Renal pelvis (tissue), 12 donors: ENCODE data around the gene AGK. TPM values are rescaled to one million over a fixed set of nuclear protein-coding genes. Genes with fewer than 3 reads are reported as not detected.
A peak's percentile ranks its signal among the peaks of the same experiment; 100 is the strongest.

ENCODE experiments used
- DNase-seq: peaks from one replicate; pipeline ENCODE4 v3.0.0-alpha.2; 2013
- long read RNA-seq, 16 experiments: transcript quantifications; one replicate each; lab custom pipeline, GENCODE V29; 2026
- polyA plus RNA-seq, 3 donors: library from polyadenylated mRNA; unstranded; fragments of 120-200 nt; gene quantifications; one replicate each; pipeline ENCODE4 v1.2.1, GENCODE V29; 2013; ENCODE audit not compliant: insufficient read length in 3 of 3

The AGK gene
- 10 to 100 TPM; 33.4 to 42.4 (median 42.3) TPM for polyA plus RNA-seq
- long read RNA-seq, donor 1, partial matches to known transcripts, result 43 of 44 reads
- long read RNA-seq, donor 1, other reads (novel, unspliced or antisense), result 0 of 44 reads
- long read RNA-seq, donor 2, partial matches to known transcripts, result 0 of 1 reads
- long read RNA-seq, donor 2, other reads (novel, unspliced or antisense), result 0 of 1 reads
- long read RNA-seq, donor 3, partial matches to known transcripts, result 0 of 3 reads
- long read RNA-seq, donor 3, other reads (novel, unspliced or antisense), result 0 of 3 reads
- long read RNA-seq, donor 4, partial matches to known transcripts, result 5 of 8 reads
- long read RNA-seq, donor 4, other reads (novel, unspliced or antisense), result 0 of 8 reads
- long read RNA-seq, donor 5, partial matches to known transcripts, result 0 of 2 reads
- long read RNA-seq, donor 5, other reads (novel, unspliced or antisense), result 0 of 2 reads
- long read RNA-seq, donor 6, partial matches to known transcripts, result 0 of 2 reads
- long read RNA-seq, donor 6, other reads (novel, unspliced or antisense), result 0 of 2 reads
- long read RNA-seq, donor 7, partial matches to known transcripts, result 12 of 22 reads
- long read RNA-seq, donor 7, other reads (novel, unspliced or antisense), result 5 of 22 reads
- long read RNA-seq, donor 8, result 0 reads
- long read RNA-seq, donor 9, partial matches to known transcripts, result 65 of 66 reads
- long read RNA-seq, donor 9, other reads (novel, unspliced or antisense), result 0 of 66 reads
- long read RNA-seq, donor 10, result 0 reads
- long read RNA-seq, donor 11, partial matches to known transcripts, result 0 of 1 reads
- long read RNA-seq, donor 11, other reads (novel, unspliced or antisense), result 0 of 1 reads
- long read RNA-seq, donor 12, partial matches to known transcripts, result 0 of 4 reads
- long read RNA-seq, donor 12, other reads (novel, unspliced or antisense), result 0 of 4 reads
- long read RNA-seq, donor 13, partial matches to known transcripts, result 0 of 1 reads
- long read RNA-seq, donor 13, other reads (novel, unspliced or antisense), result 0 of 1 reads
- long read RNA-seq, donor 14, transcript AGK-201 (16 exons, 3,849 nt), result major isoform, 7 of 7 reads
- long read RNA-seq, donor 14, partial matches to known transcripts, result 0 of 7 reads
- long read RNA-seq, donor 14, other reads (novel, unspliced or antisense), result 0 of 7 reads
- long read RNA-seq, donor 15, partial matches to known transcripts, result 96 of 98 reads
- long read RNA-seq, donor 15, other reads (novel, unspliced or antisense), result 0 of 98 reads
- long read RNA-seq, donor 16, partial matches to known transcripts, result 0 of 7 reads
- long read RNA-seq, donor 16, other reads (novel, unspliced or antisense), result 5 of 7 reads

DNA sequence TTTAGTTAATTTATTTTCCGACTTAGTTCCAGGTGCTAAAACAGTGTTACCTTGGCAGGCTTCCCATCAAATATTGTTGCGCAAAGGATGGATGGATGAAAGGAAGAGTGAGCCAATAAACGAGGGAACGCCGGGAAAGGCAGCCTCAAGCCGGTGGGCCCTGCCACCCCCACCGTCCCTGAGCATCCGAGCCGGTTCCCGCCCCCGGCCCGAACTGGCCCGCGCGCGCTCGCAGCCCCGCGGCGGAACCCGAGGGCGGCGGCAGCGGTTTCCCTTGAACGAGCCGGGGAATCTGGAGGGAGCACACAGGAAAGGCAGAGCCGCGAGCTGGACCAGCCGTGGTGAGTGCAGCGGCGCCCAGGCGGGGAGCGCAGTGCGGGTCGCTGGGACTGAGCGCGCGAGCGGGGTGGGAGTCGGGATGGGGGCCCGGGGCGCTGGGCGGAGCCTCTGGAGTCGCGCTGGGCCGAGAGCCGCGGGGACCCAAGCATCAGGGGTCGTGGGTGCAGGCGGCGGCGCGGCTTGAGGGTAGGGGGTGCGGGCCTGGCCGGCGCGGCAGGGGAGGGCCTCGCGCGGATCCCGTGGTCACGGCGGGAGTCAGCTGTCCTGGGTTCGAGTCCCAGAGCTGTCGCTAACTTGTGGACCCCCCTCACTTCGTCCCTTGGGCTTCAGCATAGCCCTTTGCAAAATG lies at the start of gene AGK:
Gene AGK (plus strand): TSS at position 317 of the 688 bp plus-strand sequence. CDS start 4,057 bp downstream, outside the sequence.
- peak; percentile 83 for DNase-seq

DNA sequence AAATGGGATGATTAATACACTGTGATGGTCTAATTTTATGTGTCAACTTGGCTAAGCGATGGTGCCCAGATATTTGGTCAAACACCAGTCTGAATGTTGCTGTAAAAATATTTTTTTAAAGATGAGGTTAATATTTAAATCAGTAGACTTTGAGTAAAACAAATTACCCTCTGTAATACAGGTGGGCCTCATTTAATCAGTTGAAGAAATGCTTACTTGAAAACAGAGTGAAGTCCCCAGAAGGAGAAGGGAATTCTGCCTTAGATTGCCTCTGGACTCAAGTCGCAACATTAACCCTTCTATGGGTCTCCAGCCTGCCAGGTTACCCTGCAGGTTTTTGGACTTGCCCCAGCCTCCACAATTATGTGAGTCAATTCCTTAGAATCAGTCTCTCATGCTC lies 49.8 kb upstream of the AGK start:
- no peak for DNase-seq

DNA sequence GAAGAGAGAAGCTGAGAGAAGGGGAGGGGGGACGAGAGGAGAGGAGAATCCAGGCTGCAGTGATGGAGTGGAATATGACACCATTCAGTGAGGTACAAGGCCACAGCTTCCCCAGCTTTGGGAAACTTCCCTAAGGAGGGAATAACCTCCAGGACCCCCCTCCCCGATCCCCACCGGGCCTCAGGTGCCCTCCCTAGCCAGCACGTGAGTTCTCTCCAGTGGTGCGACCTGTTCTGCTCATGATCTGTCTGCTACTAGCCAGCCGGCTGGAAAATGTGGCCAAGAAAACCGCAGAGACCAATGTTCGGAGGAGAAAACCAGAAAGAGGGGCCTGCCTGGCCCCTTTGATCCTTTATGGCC lies 39.9 kb upstream of the AGK start:
- no peak for DNase-seq

- DNase-seq, result peak; percentile 34
Measured at GRCh38 chr7:141511676-141512396, 39.4 kb upstream of the AGK start.

DNA sequence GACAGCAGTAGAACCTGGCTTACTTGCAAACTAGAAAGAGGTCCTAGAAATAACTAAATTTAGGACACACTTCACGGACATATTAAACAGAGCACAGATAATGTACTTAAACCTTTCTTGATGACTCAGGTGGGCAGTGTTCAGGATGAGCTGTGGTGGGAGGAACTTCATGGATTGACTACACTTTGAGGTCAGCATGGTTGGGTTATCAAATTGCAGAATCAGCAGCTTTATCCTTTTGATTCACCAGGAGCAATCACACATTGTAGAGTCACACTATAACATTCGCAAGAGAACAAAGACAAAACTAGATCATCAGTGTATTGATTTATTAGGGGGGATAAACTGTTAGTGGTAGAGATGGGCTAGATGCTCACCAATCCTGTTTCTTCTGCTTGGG lies 38.6 kb upstream of the AGK start:
- no peak for DNase-seq

GRCh38 chr7:141513720-141514119 lies 37.5 kb upstream of the AGK start:
- no peak for DNase-seq

DNA sequence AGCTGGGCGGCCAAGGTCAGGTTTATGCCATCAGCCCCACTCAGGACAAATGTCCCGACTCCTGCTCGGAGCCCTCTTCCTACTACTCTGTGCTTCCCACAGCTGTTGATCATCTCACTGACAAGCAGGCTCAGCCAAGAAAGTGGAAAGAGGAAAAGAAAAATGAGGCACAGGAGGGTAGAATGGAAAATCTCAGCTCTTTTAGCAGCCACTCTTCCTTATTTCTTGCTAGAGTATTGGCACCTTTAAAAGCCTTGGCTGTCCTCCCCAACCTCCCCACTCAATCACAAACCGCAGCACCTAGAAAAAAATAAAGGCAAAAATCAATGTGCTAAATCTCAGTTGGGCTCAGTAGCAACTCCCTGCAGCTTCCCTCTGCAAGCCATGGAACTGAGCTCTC lies 35.3 kb upstream of the AGK start:
- no peak for DNase-seq

DNA sequence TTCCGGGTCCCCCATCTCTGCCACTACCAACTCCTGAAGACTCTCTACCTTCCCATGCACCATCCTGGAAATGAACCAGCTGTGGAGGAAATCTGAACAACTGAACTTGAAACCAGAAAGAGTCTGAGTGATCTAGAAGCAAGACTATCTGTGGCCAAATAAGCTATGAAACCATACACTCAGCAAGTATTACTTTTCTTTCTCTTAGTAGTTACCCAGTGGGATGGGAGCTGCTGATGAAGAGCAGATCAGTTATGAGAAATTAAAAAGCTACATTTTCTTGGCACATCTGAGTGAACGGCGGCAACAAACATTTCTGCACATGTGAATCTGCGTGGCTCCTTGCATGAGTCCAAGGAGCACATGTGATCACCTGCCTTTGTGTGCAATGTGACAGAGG lies 31.6 kb upstream of the AGK start:
- DNase-seq, result no peak

DNA sequence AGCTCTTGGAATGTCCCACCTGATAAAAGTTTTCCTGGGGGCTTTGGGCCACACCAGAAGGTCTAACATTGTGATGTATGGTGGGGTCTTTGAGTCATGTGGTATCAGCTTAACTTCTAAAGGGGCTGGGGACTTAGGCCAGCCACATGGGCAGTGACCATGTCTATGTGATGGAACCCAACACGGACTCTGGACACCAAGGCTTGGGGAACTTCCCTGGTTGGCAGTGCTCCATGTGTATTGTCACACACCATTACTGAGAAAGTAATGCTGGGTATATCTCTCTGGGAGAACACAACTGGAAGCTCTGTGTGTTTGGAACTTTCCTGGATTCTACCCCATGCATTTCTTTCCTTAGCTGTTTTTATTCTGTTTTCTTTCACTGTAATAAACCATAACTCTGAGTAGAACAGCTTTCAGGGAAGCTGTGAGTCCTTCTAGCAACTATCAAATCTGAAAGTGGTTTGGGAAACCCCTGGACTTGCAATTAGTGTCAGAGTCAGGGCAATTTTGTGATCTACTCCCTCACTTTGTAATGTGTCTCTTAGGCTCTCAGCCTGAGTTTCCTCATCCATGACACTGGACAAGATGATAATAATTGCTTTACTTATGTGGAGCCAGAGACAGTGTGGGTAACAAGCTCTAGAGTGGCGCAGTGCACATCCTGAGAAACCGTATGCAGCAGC lies 28.4 kb upstream of the AGK start:
- no peak for DNase-seq

DNA sequence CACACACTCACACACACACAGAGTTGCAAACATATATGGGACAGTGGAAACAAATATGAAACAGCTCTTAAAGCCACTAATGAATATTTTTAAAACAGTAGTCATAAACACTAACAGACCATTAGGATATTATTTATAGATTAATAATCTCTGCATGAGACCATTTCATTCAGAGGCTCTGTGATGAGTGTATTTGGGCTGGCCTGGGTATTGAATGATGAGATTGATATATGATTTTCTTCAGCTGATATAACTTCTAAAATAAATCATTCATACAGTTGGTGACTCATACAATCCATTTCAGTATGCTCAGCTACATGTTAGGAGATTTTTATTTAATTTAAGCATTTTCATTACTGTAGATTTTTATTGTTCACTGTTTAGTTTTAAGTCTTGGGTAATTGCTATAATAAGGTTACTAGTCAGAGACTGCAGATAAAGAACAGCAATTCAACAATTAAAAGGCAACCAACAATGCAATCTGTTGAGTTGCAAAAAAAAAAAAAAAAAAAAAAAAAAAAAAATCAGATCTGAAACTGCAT lies 25.2 kb upstream of the AGK start:
- no peak for DNase-seq

DNA sequence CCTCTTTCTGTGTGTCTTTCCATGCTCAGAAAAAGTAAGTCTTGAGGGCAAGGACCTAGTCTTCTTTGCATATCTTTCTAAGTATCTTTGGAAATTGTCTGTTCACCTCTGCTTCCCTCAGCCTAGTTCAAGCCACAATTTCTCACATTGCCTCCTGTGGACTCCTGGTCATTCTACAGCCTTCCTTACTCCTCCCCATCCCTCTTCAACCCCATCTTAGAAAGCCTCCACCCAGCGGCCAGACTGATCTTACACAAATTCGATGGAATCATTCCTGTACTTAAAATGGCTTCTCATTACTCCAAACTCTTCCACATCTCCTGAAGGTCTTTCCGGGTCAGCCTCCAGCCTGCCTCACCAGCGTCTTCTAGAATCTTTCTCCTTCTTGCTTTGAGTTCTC lies 24.1 kb upstream of the AGK start:
- DNase-seq, result no peak

DNA sequence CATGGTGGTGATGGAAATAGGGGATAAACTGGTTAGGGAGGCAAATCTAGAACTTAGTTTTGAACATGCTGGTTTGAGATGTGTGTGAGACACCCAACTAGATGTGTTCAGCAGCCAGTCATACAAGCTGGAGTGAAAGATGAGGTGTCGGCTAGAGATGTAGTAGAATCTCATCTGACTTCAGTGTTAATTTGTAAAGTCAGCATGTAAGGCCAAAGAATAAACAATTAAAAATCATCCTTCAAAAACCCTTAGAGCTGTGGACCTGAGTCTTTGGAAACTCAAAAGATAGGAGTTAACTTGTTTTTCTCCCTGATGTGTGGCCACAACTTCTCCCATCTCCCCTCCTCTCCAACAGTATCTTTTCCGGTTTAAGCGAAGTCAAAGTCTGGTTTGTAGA lies 22.8 kb upstream of the AGK start:
- no peak for DNase-seq

DNA sequence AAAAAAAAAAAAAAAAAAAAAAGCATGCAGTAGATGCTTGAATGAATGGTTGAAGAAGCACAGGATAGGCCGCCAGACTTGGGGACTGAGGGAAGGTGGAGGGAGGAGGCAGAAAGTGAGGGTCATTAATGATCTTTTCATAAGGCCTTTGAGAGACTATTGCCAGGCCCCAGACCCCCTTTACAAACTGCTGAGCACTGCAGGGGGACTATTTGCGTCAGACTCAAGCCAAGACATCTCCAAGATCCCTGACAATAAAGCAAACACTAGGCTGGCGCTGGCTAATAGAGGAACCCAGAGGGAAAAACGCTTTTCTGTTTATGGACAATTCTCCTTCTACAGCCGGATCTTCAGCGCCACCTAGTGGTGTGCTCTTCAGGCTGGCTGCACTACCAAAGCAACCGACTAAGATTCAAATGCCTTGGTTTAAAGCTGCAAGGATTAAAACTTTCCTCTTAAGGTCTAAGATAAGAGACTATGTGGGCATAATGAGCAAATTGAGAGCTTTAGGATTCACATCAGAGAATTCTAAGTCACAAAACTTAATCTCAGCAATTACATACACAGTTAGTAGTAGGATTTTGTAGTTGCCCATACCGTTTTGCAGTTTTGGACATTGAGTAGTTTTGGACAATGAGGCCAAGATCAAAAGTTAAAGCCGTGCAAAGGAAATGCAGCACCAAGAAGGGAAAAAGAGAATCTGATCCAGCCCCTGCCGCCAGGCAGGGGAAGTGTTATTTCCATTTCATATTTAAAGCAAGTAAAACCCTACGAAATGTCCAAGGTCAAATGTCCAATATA lies 17.9 kb upstream of the AGK start:
- peak; percentile 85 for DNase-seq

DNA sequence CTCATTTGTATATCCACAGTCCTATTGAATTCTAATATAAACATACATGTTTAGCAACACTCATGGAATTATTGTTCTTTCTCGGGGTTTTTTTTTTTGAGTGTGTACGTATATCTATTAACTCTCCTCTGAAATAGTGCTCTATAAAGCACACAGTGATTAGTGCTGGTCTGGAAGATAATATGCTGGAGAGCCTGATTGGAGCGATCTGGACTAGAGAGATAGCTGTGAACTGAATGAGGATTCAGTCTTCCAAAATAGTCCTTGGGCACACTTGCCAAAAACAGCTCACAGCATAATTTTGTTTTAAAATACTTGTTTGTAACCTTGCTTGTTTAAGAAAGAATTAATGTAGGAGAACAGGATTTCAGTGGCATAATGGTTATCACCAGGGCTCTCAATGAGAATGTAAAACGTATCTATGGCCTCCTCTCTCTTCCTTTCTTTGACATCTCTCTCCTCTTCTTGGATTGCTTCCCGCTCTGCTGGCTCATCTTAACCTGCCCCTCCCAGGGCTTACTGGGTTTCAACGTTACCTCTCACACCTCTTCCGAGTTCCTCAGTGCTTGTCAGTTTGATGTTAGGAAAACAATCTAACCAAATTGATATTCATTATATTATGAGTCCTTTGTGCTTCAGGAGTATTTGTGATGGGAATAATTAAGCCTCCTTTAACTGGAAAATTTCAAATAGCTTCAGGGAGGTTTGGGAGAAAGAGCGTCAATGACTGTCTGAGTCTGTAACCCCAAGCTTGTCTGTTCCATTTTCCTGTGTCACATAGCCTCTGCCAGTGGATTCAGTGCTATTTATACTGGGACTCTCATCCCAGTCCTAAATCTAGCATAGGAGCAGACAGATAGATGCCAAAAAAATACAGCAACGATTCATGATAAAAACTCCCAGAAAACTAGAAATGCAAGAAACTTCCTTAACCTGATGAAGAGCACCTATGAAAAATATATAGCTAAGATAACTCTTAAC lies 16.2 kb upstream of the AGK start:
- no peak for DNase-seq

DNA sequence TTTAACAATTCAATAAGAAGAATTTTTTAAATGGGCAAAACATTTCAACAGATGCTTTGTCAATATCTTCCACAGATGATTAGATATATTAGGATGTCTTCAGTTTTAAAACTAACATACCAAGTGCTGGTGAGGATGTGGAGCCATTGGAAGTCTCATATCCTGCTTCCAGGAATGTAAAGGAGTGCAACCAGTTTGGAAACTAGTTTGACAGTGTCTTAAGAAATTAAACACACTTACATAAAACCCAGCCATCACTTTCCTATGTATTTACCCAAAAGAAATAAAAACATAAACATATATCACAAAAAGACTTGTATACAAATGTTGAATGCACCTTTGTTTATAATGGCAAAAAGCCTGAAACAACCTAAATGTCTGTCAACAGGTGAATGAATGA lies 13.3 kb upstream of the AGK start:
- no peak for DNase-seq

- DNase-seq, result no peak
Measured at GRCh38 chr7:141541375-141541774, 9.8 kb upstream of the AGK start.

GRCh38 chr7:141544831-141545230 lies 6.4 kb upstream of the AGK start:
- DNase-seq, result no peak

DNA sequence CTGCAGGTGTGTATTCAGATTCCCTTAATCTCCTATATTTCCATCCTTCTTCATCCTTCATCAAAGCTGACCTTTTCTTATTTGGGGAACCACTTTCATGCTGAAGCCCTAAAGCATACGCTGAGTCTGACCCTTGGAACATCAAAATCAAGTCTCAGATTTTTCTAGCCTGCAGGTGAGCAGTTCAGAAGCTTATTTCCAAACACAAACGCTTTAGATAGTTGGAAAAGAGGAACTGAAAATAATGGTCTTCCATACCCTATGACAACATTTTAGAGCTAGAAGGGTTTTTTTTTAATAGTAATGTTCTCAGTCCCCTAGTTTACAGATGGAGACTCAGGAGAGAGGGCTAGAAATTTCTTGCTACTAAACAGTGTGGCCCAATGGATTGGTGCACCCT lies 1.6 kb upstream of the AGK start:
- no peak for DNase-seq
